ENCODE measurements around the gene ZBTB38. TPM values are rescaled to one million over a fixed set of nuclear protein-coding genes. Genes with fewer than 3 reads are reported as not detected.

Gene ZBTB38
- total RNA-seq, 1 experiment from 2014 or later: 12.3 TPM

- TF ChIP-seq ATF2 (CRISPR knock-in tag; IDR thresholded peaks at IDR 0.05; ENCODE audit: borderline replicate concordance, low read depth): no peak
- TF ChIP-seq PRDM15 (CRISPR knock-in tag; IDR thresholded peaks at IDR 0.05): no peak
- no peak for TF ChIP-seq MAX (CRISPR knock-in tag; IDR thresholded peaks at IDR 0.05)
- TF ChIP-seq GTF2I (CRISPR knock-in tag; conservative IDR thresholded peaks at IDR 0.05): no peak
- TF ChIP-seq ZNF121 (CRISPR knock-in tag; IDR thresholded peaks at IDR 0.05): no peak
- no peak for TF ChIP-seq SP1 (CRISPR knock-in tag; conservative IDR thresholded peaks at IDR 0.05)
- no peak for TF ChIP-seq OVOL2 (CRISPR knock-in tag; IDR thresholded peaks at IDR 0.05; ENCODE audit: borderline replicate concordance)
- TF ChIP-seq TCF7 (CRISPR knock-in tag; IDR thresholded peaks at IDR 0.05; ENCODE audit: low read depth): no peak
- TF ChIP-seq HMGA2 (CRISPR knock-in tag; IDR thresholded peaks at IDR 0.05): no peak
- no peak for TF ChIP-seq USF1 (CRISPR knock-in tag; IDR thresholded peaks at IDR 0.05)
- ChIA-PET POLR2A (no interaction called here), CTCF (interaction anchor here (1.4 to 1.7 kb wide), 3 partner anchors 15 to 109 kb away, joined by 4 to 6 read pairs (median 5); no protein-coding TSS in a partner anchor)
- Mint-ChIP-seq H3K4me3 (no peak overlapping the region), H3K9me3 (peaks cover 4% of the 10 kb centered on the region), H3K27me3 (ENCODE audit: low read depth) (peaks cover 3% of the 10 kb centered on the region), H3K27ac (no peak overlapping the region), H3K36me3 (no peaks in the 10 kb centered on the region), H3K4me1 (peaks cover 7% of the 10 kb centered on the region)
- DNase-seq (ENCODE audit: low spot score) (no peak), ATAC-seq (no peak)
Measured at GRCh38 chr3:141346007-141346406, 22.3 kb upstream of the ZBTB38 start.

GRCh38 chr3:141346418-141346817 is 21.9 kb upstream of the ZBTB38 start:
- ChIA-PET CTCF (interaction anchor here (1.4 to 1.7 kb wide), 3 partner anchors 14 to 108 kb away, joined by 4 to 6 read pairs (median 5); no protein-coding TSS in a partner anchor), POLR2A (no interaction called here)
- Mint-ChIP-seq H3K9me3 (no peaks in the 10 kb centered on the region), H3K27me3 (ENCODE audit: low read depth) (peaks cover 3% of the 10 kb centered on the region), H3K4me1 (peaks cover 7% of the 10 kb centered on the region), H3K4me3 (no peak overlapping the region), H3K27ac (no peak overlapping the region), H3K36me3 (no peaks in the 10 kb centered on the region)
- TF ChIP-seq ETV6 (CRISPR knock-in tag; IDR thresholded peaks at IDR 0.05) (no peak), ZNF425 (CRISPR knock-in tag; conservative IDR thresholded peaks at IDR 0.05) (no peak), ZNF317 (CRISPR knock-in tag; IDR thresholded peaks at IDR 0.05; ENCODE audit: borderline replicate concordance, low read depth) (no peak), NFE2L1 (CRISPR knock-in tag; IDR thresholded peaks at IDR 0.05) (no peak), AR (CRISPR knock-in tag; IDR thresholded peaks at IDR 0.05) (no peak)
- DNase-seq (ENCODE audit: low spot score): no peak
- ATAC-seq: no peak
